GM18907 (cell line): ENCODE measurements around the gene GP1BA.

Source experiments
- ATAC-seq: cut with Tn5 transposase; IDR thresholded peaks from one replicate; pipeline ENCODE4 v1.9.1; 2021; ENCODE audit warnings: mild to moderate bottlenecking, moderate library complexity; ENCODE audit not compliant: unreplicated experiment

GP1BA gene

GRCh38 chr17:4937553-4937952 lies 5.5 kb downstream of the GP1BA start:
- no peak for ATAC-seq

- no peak for ATAC-seq
Measured at GRCh38 chr17:4938069-4938491, 6.0 kb downstream of the GP1BA start.

GRCh38 chr17:4938688-4939545 lies 6.8 kb downstream of the GP1BA start:
- ATAC-seq = no peak

DNA sequence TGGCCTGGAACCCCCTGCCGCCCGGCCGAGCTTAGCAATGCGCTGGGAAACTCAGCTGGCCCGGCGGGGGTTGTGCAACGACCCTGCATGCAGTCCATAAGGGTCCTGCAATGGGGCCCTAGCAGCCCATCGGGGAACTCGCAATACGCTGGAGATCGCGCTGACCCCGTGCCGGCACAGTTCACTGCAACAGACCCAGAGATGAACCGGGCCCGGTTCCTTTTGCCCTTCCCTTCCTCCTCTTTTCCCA lies 7.4 kb downstream of the GP1BA start:
- ATAC-seq = peak; percentile 9

DNA sequence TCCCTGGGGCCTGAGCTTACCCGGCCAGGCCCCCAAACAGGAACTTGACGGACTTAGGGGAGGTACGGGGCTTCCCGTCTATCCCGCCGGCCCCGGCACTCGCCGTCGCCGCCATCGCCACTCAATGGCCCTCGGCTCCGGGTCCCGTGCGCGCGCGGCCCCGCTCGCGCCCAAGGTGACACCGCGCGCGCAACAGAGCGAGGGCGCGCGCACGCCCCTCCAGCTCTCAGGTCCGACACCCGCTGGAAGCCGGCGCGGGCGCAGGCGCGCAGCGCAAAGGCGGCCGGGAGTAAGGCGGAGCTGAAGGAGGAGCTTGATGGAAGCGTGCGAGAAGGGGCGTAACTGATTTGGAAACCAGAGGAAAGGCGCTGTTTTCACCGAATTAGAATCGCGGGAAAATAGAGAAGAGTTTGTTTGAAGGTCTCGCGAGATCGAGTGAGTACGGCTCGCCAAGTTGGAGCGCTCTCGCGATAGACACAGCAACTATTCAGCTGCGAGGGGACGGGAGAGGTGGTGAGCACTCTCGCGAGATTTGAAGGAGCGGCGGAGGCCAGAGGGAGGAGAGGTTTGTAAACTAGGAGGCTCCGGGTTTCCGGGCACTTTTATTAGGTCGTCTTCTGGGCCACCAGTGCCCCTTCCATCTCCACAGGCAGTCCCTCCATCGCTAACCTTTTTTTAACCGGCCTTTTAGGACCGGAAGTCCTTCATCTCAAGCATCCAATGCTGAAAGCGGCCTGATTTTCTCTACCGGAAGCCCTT lies 7.9 kb downstream of the GP1BA start, which contains the start of the genes RNF167 and SLC25A11:
TSS of gene RNF167 (plus strand) at position 473 of the 759 bp plus-strand sequence. CDS start 642 bp downstream, outside the sequence.
TSS of gene SLC25A11 (minus strand) at position 251 of the 759 bp plus-strand sequence. CDS start at position 115, 136 bp downstream.
- ATAC-seq = peak; percentile 70

- no peak for ATAC-seq
Measured at GRCh38 chr17:4940555-4941318, 8.7 kb downstream of the GP1BA start.

GRCh38 chr17:4941319-4941610 lies 9.2 kb downstream of the GP1BA start:
- no peak for ATAC-seq

DNA sequence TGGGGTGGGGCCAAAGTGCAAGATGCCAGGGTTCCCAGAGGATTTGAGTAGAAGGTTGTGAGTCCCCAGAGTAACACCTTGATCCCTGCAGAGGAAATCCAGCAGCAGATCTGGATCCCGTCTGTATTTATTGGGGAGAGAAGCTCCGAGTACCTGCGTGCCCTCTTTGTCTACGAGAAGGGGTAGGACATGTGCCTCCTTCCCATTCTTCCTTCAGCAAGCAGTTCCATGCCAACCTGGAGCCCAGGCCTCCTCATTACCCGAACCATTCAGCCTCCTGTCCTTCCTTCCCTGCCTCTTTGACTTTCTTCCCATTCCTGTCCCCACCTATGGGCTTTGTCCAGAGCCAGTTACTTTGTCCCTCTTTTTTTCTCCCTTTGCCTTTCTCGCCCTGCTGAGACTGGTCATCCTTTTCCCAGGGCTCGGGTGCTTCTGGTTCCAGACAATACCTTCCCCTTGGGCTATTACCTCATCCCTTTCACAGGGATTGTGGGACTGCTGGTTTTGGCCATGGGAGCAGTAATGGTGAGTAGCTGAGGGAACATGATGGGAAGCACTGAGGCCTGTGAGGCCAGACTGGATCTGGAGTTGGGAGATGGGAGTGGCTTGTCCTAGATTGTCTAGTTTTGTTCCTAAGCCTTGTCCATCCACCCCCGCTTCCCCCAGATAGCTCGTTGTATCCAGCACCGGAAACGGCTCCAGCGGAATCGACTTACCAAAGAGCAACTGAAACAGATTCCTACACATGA lies 10.9 kb downstream of the GP1BA start:
- no peak for ATAC-seq

DNA sequence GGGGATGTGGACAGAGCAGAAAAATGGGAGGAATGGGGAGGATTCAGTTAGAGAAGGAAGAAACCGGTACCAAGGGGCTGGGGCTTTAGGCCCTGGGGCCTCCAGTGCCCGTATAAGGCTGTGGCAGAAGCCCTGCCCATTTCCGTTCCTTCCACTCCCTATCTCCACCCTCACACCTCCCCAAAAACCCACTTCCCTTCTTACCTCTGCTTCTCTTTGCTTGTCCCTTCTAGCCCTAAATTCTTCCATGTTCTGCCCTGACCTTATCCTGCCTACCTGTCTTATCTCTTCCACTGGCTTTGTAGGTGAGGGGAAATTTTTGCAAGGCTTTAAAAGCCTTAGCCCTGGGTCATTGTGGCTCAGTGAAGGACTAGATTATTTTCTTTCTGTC lies 12.1 kb downstream of the GP1BA start:
- no peak for ATAC-seq

DNA sequence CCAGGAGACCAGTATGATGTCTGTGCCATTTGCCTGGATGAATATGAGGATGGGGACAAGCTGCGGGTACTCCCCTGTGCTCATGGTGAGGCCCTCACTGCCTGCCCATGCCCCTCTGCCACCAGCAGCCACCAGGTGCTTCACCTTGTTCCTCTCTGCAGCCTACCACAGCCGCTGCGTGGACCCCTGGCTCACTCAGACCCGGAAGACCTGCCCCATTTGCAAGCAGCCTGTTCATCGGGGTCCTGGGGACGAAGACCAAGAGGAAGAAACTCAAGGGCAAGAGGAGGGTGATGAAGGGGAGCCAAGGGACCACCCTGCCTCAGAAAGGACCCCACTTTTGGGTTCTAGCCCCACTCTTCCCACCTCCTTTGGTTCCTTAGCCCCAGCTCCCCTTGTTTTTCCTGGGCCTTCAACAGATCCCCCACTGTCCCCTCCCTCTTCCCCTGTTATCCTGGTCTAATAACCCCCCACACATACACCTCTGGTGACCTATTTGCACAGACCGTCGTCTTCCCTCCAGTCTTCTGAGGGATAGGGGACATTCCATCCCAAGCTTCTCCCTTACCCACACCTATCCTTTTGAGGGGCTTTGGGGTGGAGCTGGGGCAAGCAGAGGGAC lies 12.6 kb downstream of the GP1BA start:
- ATAC-seq = no peak

DNA sequence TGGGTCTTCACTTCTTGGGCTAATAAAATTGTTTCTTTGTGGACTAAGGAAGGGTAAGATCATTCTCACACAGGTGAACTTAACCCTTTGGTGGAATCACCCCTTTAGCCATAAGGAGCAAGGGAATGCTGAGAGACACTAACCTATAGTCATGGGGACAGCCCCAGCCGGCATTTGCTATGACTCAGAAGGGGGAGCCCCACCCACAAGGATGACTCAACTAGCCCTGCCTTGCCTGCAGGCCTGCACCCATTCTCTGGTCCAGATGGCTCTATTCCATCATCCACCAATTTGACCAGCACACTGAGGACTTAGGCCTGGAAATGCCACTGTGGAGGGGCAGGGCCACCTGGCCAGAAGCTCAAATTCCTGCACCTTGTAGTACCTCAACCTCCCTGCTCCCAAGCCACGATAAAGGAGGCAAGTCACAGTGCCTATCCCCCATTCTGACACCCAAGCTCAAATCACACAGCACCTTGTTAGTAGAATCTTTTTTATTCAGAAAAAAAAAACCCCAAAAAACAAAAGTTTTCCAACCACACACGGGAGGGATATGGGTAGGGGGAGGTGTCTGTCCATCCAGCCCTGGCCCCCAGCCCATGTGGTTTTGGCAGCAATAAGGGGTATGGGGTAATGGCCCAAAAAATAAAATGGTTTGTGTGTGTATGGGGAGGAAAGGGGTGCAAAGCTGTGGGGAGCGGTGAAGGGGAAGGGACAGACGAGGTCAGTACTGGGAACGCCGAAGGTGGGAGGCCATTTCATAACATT lies 13.3 kb downstream of the GP1BA start:
- no peak for ATAC-seq

DNA sequence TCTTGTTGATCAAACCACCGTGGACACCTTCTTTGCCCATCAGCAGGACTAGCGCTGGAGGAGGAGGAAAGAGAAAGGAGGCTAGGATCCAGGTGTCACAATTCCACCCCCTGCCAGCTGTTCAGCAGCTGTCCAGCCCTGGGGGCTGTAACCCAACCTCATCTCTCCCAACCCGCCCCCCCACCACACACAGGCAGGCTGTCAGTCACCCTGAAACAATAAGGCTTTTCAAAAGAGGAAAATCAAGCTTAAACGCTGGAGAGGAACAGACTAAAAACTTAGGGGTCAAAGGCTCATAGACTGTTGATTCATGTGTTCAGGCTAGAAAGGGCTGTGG lies 13.8 kb downstream of the GP1BA start:
- no peak for ATAC-seq

DNA sequence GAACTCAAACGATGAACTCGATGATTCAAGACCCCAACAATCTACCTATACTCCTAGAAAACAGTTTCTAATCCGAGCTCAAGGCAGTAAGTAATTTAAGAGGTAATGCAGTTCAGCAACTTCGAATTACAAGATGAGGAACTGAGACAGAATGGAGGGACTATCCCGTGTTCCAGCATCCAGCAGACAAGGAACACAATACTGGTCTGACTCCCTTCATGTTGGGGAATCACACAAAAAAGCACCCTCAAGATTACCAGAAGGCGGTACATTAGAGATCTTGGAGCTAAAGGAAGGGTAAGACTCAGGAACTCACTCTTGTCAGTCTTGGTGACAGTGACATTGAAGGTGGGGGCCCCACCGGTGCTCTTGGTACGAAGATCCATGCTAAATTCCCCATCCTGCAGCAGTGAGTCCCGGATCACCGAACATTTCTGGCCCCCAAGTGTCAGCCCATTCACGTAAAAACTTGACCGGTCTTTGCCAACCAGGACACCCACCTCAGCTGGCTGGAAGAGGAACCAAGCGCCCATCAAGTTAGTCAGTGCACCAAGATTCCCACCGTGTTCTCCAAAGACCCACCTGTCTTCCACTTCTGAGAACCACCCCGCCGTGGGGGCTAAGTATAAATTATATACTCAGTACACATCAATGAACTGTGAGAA lies 14.4 kb downstream of the GP1BA start:
- no peak for ATAC-seq

DNA sequence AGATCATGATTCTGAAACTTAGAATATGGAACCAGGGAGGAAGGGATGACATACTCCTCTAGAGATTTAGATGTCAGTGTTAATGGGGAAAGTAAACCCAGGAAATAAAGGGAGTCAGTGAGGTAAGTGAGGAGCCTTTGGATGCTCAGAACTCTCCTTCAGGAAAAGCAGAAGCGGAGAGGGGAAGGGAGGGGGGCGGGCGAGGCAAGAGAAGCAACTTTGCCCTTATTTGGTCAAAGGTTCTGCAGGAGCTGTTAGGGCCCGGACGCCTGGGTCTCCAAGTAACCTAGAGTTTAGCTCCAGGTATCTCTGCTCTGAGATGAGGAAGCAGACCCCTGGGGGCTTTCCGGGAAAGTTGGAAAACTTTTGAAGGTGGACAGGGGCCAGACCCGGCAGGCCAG lies 14.9 kb downstream of the GP1BA start:
- ATAC-seq = no peak

DNA sequence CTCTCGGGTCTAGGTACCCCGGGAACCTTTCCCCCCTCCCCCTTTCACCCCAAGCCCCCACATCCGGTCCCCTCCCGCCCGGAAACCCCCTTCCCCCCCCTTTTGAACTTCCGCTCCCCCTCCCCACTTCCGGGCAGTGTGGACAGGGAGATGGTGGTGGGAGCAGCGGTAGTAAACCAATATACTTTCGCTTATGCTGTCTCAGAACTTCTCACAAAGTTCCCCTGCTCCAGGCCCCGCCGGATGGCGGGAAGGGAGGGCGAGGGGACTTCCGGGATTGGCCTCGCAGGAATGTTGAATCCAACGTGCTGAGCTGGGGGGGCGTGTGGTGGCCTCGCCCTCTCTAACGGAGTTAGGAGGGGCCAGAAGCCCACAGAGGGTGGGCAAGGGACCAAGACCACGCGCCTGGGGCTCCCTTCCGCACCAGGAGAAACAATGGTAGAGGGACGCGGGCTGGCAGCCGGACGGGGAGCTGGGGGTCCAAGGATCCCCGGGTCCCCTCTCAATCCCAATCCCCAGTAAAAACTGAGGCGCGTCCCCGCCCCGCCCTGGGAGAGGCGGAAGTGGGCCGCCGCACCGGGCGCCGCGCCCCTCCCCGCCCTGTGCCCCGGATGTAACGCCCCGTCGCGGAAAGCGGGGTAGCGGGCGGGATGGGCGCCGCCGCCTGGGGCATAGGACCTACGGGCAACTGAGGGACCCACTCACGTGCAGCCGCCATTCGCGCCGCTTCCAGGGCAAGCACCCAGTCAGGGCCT lies 15.5 kb downstream of the GP1BA start:
- ATAC-seq = peak; percentile 10

GRCh38 chr17:4948166-4948930 lies 16.3 kb downstream of the GP1BA start, which contains the start of gene PFN1:
TSS of gene PFN1 (minus strand) at chr17:4948530. CDS start at chr17:4948394, 136 bp downstream.
- ATAC-seq = peak; percentile 16

DNA sequence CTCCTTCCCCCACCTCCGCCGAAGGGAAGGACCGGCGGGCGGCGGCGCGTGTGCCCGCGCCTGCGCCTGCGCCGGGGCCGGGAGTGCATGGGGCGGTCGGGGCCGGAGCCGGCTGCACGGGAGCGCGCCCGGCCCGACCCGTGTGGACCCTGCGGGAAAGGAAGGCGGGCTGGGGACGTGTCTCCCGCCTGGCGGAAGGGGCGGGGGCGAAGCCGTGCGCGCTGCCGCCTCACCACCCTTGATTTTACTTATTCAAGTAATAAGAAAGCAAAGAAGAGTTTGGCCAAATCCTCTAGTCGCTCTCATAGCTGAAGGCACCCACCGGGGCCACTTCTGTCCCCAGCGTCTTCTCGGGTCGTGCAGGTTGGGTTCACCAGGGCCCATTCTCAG lies 16.8 kb downstream of the GP1BA start:
- ATAC-seq = peak; percentile 39
